Trophoblast cell (in vitro differentiated cells and primary cell): ENCODE data around the gene JAZF1.

Experiments
- DNase-seq, 2 donors: peaks; one replicate each; pipeline ENCODE4 v3.0.0-alpha.2; 2016
- H2AFZ ChIP-seq: 2 replicates; pipeline ENCODE4 v1.6.1; 2013; ENCODE audit warnings: low read length, moderate library complexity, mild to moderate bottlenecking; ENCODE audit not compliant: insufficient read depth, poor library complexity
- H2AK5ac ChIP-seq: 2 replicates; pipeline ENCODE4 v1.6.1; 2013; ENCODE audit warnings: mild to moderate bottlenecking, low read length
- H2BK120ac ChIP-seq: 2 replicates; pipeline ENCODE4 v1.6.1; 2013; ENCODE audit warnings: low read length, mild to moderate bottlenecking, moderate library complexity; ENCODE audit not compliant: insufficient read depth, poor library complexity
- H2BK12ac ChIP-seq: 2 replicates; pipeline ENCODE4 v1.6.1; 2013; ENCODE audit warnings: mild to moderate bottlenecking, low read length, moderate library complexity
- H2BK5ac ChIP-seq: 2 replicates; pipeline ENCODE4 v1.6.1; 2013; ENCODE audit warnings: low read length, low read depth, moderate library complexity, mild to moderate bottlenecking; ENCODE audit not compliant: poor library complexity
- H3K14ac ChIP-seq: 2 replicates; pipeline ENCODE4 v1.6.1; 2013; ENCODE audit warnings: mild to moderate bottlenecking, low read length
- H3K18ac ChIP-seq: 2 replicates; pipeline ENCODE4 v1.6.1; 2013; ENCODE audit warnings: mild to moderate bottlenecking, low read length
- H3K23ac ChIP-seq: 2 replicates; pipeline ENCODE4 v1.6.1; 2013; ENCODE audit warnings: low read length
- H3K27ac ChIP-seq: 2 replicates; pipeline ENCODE4 v1.5.1; 2013; ENCODE audit warnings: low read depth, mild to moderate bottlenecking, inconsistent platforms, low read length, moderate library complexity
- H3K27me3 ChIP-seq: 2 replicates; pipeline ENCODE4 v1.6.1; 2013; ENCODE audit warnings: inconsistent platforms, mild to moderate bottlenecking, low read length, moderate library complexity; ENCODE audit not compliant: insufficient read depth
- H3K36me3 ChIP-seq, 2 experiments: 1 replicate in 1 of 2; 2 replicates in 1 of 2; pipeline ENCODE4 v1.6.1; 2013; ENCODE audit warnings: low read length in 2 of 2, mild to moderate bottlenecking in 2 of 2, moderate library complexity in 1 of 2; ENCODE audit not compliant: insufficient read depth in 2 of 2, control insufficient read depth in 1 of 2
- H3K4ac ChIP-seq: 2 replicates; pipeline ENCODE4 v1.6.1; 2013; ENCODE audit warnings: low read depth, mild to moderate bottlenecking, low read length, moderate library complexity
- H3K4me1 ChIP-seq, 2 experiments: 1 replicate in 1 of 2; 2 replicates in 1 of 2; pipeline ENCODE4 v1.6.1; 2013; ENCODE audit warnings: low read length in 2 of 2, mild to moderate bottlenecking in 2 of 2, moderate library complexity in 1 of 2; ENCODE audit not compliant: insufficient read depth in 2 of 2, control insufficient read depth in 1 of 2
- H3K4me2 ChIP-seq: 2 replicates; pipeline ENCODE4 v1.6.1; 2013; ENCODE audit warnings: inconsistent platforms, mild to moderate bottlenecking, low read length, moderate library complexity
- H3K4me3 ChIP-seq: 2 replicates; pipeline ENCODE4 v1.5.1; 2013; ENCODE audit warnings: mild to moderate bottlenecking, low read depth, low read length, inconsistent platforms
- H3K79me1 ChIP-seq: one replicate; pipeline ENCODE4 v1.6.1; 2013; ENCODE audit warnings: low read length
- H3K79me2 ChIP-seq: 2 replicates; pipeline ENCODE4 v1.6.1; 2013; ENCODE audit warnings: low read length, mild to moderate bottlenecking; ENCODE audit not compliant: control insufficient read depth, insufficient read depth, poor library complexity
- H3K9ac ChIP-seq: 2 replicates; pipeline ENCODE4 v1.6.1; 2013; ENCODE audit warnings: mild to moderate bottlenecking, low read length
- H3K9me3 ChIP-seq: 2 replicates; pipeline ENCODE4 v1.6.1; 2013; ENCODE audit warnings: low read depth, mild to moderate bottlenecking, control low read depth, inconsistent platforms, low read length; ENCODE audit not compliant: insufficient read depth
- H4K12ac ChIP-seq: 2 replicates; pipeline ENCODE4 v1.6.1; 2013; ENCODE audit warnings: low read depth, mild to moderate bottlenecking, low read length, moderate library complexity
- H4K8ac ChIP-seq: 2 replicates; pipeline ENCODE4 v1.6.1; 2013; ENCODE audit warnings: low read depth, mild to moderate bottlenecking, low read length, moderate library complexity
- H4K91ac ChIP-seq: one replicate; pipeline ENCODE4 v1.6.1; 2013; ENCODE audit warnings: low read depth, mild to moderate bottlenecking, low read length, moderate library complexity
- WGBS: extraction: QIAGEN DNeasy Blood & Tissue Kit; methylation state at CpG from one replicate; pipeline ENCODE4 v1.1.7; 2013; ENCODE audit warnings: missing lambda C conversion rate; ENCODE audit not compliant: insufficient read length, insufficient coverage; ENCODE audit errors: extremely low coverage; 5-methylcytosine and 5-hydroxymethylcytosine counted together

JAZF1 gene

DNA sequence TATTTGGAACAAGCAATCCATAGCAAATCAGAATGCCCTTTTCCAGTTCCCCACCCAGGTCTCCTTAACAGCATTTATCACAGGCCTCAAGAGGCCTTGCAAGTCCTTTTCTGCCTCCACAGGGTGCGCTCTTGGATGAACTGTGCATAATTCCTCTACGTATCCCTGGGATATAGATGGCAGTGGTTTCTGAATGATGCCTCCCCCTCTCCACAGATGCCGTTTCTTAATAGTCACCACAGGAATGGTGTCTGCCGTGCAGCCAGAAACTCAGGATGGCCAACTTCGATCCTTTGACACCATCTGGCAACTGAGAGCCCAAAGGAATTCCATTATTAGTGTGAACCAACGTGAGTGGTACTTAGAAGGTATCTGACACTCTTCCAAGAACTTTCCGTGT is 43.1 kb downstream of the JAZF1 start:
- Histone ChIP-seq H3K9me3 (no peaks in the 10 kb centered on the region), H3K27me3 (no peaks in the 10 kb centered on the region), H4K8ac (no peak overlapping the region), H2AK5ac (no peak overlapping the region), H2BK120ac (no peak overlapping the region), H3K4ac (no peak overlapping the region), H3K4me1 (no peaks in the 10 kb centered on the region), H4K91ac (no peak overlapping the region), H3K14ac (no peak overlapping the region), H2AFZ (no peak overlapping the region), H3K79me2 (no peaks in the 10 kb centered on the region), H4K12ac (no peak overlapping the region), H3K4me3 (no peak overlapping the region), H3K18ac (no peak overlapping the region), H3K36me3 (no peaks in the 10 kb centered on the region), H3K23ac (no peak overlapping the region), H3K4me2 (no peak overlapping the region), H3K79me1 (no peaks in the 10 kb centered on the region), H3K27ac (no peak overlapping the region), H2BK5ac (no peak overlapping the region), H3K9ac (no peak overlapping the region), H2BK12ac (no peak overlapping the region)
- no peak for DNase-seq
- WGBS: no CpG with 5 or more reads among the region's 7 CpGs

- no peak overlapping the region for H3K9ac ChIP-seq
Observed at GRCh38 chr7:28136885-28137284, 43.7 kb downstream of the JAZF1 start.

GRCh38 chr7:28136420-28136819 is 44.2 kb downstream of the JAZF1 start:
- no peak overlapping the region for H3K4me2 ChIP-seq
- H3K9ac ChIP-seq: no peak overlapping the region
- no peak overlapping the region for H3K23ac ChIP-seq
- H4K8ac ChIP-seq: no peak overlapping the region
- H3K79me1 ChIP-seq: no peaks in the 10 kb centered on the region
- no peak overlapping the region for H3K27ac ChIP-seq
- H2BK12ac ChIP-seq: no peak overlapping the region
- H3K4ac ChIP-seq: no peak overlapping the region
- H2BK120ac ChIP-seq: no peak overlapping the region
- no peak for DNase-seq
- no peak overlapping the region for H3K18ac ChIP-seq
- no peak overlapping the region for H3K4me3 ChIP-seq
- H2AK5ac ChIP-seq: no peak overlapping the region
- no peak overlapping the region for H2BK5ac ChIP-seq
- no peaks in the 10 kb centered on the region for H3K9me3 ChIP-seq
- H3K4me1 ChIP-seq: no peaks in the 10 kb centered on the region
- H3K79me2 ChIP-seq: no peaks in the 10 kb centered on the region
- no peak overlapping the region for H4K12ac ChIP-seq
- no peak overlapping the region for H3K14ac ChIP-seq
- no peak overlapping the region for H4K91ac ChIP-seq
- no peaks in the 10 kb centered on the region for H3K36me3 ChIP-seq
- no CpG with 5 or more reads among the region's 3 CpGs for WGBS
- no peak overlapping the region for H2AFZ ChIP-seq
- H3K27me3 ChIP-seq: no peaks in the 10 kb centered on the region

More at GRCh38 chr7:28136885-28137284, 43.7 kb downstream of the JAZF1 start:
- H2BK5ac ChIP-seq: no peak overlapping the region
- H2BK12ac ChIP-seq: no peak overlapping the region
- no peaks in the 10 kb centered on the region for H3K79me2 ChIP-seq
- H3K4me3 ChIP-seq: no peak overlapping the region
- DNase-seq: no peak
- H3K9me3 ChIP-seq: no peaks in the 10 kb centered on the region
- no peaks in the 10 kb centered on the region for H3K79me1 ChIP-seq
- H2AFZ ChIP-seq: no peak overlapping the region
- H3K4me1 ChIP-seq: no peaks in the 10 kb centered on the region
- no peaks in the 10 kb centered on the region for H3K27me3 ChIP-seq
- H3K4me2 ChIP-seq: no peak overlapping the region
- no peak overlapping the region for H3K14ac ChIP-seq
- no peak overlapping the region for H4K8ac ChIP-seq
- H3K18ac ChIP-seq: no peak overlapping the region
- H2BK120ac ChIP-seq: no peak overlapping the region
- WGBS: no CpG with 5 or more reads among the region's 8 CpGs
- no peak overlapping the region for H3K27ac ChIP-seq
- no peak overlapping the region for H4K12ac ChIP-seq
- no peak overlapping the region for H2AK5ac ChIP-seq
- no peak overlapping the region for H3K23ac ChIP-seq
- no peaks in the 10 kb centered on the region for H3K36me3 ChIP-seq
- no peak overlapping the region for H4K91ac ChIP-seq
- no peak overlapping the region for H3K4ac ChIP-seq

- no peak overlapping the region for H2AK5ac ChIP-seq
- H4K91ac ChIP-seq: no peak overlapping the region
- no peak overlapping the region for H2BK5ac ChIP-seq
- no peak overlapping the region for H2BK12ac ChIP-seq
- no peaks in the 10 kb centered on the region for H3K36me3 ChIP-seq
- H2BK120ac ChIP-seq: no peak overlapping the region
- H3K9ac ChIP-seq: no peak overlapping the region
- H3K18ac ChIP-seq: no peak overlapping the region
- no peak overlapping the region for H3K14ac ChIP-seq
- no peaks in the 10 kb centered on the region for H3K79me2 ChIP-seq
- H3K4me1 ChIP-seq: no peaks in the 10 kb centered on the region
- H3K79me1 ChIP-seq: no peaks in the 10 kb centered on the region
- H3K4me2 ChIP-seq: no peak overlapping the region
- no peaks in the 10 kb centered on the region for H3K9me3 ChIP-seq
- H3K27me3 ChIP-seq: no peaks in the 10 kb centered on the region
- no peak overlapping the region for H2AFZ ChIP-seq
- no peak overlapping the region for H4K8ac ChIP-seq
- DNase-seq: no peak
- H3K4me3 ChIP-seq: no peak overlapping the region
- no peak overlapping the region for H3K23ac ChIP-seq
- no peak overlapping the region for H3K4ac ChIP-seq
- H3K27ac ChIP-seq: no peak overlapping the region
- WGBS: no CpG with 5 or more reads among the region's 3 CpGs
- no peak overlapping the region for H4K12ac ChIP-seq
Observed at GRCh38 chr7:28135760-28136159, 44.8 kb downstream of the JAZF1 start.
